GM18868 (cell line): Measurements from ENCODE around the gene ZBED3.
"Not testable (repeated sequence)": the region's sequence is repeated elsewhere in the genome, so short reads cannot be mapped to it uniquely, and the experiment has no call there.

Source experiments
- ATAC-seq: cut with Tn5 transposase; IDR thresholded peaks from one replicate; pipeline ENCODE4 v1.9.1; 2021; ENCODE audit warnings: mild to moderate bottlenecking, moderate library complexity; ENCODE audit not compliant: unreplicated experiment

The ZBED3 gene, protein sequence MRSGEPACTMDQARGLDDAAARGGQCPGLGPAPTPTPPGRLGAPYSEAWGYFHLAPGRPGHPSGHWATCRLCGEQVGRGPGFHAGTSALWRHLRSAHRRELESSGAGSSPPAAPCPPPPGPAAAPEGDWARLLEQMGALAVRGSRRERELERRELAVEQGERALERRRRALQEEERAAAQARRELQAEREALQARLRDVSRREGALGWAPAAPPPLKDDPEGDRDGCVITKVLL

DNA sequence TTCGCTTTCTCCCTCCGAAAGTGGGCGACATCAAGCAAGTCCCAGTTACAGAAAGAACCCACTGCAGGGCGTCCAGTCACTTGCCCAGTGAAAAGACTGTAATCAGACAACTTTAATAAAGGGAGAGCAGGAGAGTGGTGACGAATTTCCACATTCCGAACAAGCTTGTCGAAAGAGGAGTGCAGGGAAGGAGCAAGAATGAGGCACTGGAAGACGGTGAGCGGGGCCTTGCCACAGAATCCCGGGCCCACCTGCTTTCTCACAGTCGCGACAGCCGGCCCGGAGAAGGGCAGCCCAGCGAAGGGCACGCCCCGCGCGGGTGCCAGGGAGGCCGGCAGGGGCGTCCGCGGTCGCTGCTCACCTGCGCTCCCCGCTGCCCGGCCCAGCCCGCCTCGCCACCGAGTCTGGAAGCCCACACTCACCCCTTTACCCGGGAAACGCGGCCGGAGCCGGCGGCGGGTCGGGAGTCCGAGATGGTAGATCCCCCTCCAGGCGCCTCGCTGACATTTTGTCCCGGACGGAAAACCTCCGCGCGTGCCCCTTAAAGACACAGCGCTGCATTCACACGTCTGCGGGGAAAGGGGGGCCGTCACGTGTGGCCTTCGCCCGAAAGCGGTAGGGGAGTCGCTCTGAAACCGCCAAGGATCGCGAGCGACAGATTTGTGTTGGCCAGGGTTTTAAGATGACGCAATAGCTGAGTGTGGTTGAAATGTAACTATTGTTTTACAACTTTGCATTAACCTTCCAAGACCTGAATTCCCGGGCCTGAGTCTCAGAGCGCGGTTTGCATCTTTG lies at the start of gene ZBED3:
Gene ZBED3 (minus strand): TSS at position 597 of the 795 bp plus-strand sequence. CDS start 9,407 bp downstream, outside the sequence.
- peak; percentile 57 for ATAC-seq

DNA sequence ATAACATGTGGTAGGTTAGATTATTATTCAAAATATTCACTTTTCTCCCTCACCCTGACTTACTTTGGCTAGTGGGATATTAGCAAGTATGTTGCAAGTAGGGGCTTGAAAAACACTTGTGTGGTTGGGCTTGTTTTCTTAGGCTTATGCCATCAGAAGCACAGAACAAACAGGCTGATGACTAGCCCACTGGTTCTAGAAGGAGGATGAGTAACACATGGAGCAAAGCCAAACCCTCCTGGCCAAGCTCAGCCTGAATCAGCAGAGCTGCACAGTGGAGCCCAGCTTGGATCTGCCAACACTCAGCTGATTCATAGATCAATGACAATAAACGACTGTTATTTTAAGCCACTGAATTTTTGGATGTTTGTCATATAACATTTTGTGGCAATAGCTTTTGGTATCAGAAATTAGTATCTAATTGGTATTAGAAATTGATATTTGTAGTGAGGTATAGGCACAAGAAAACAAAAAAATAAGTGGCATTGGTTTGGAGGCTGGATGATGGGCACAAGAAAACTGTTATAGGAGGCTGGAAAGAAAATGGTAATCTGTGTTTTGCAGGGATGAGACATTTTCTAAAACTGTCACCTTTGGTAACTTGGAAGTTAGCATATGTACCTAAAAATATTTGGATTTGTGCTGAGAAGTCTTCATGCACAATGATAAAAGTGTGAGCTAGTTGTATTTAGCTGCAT lies 46.1 kb upstream of the ZBED3 start:
- ATAC-seq = no peak

DNA sequence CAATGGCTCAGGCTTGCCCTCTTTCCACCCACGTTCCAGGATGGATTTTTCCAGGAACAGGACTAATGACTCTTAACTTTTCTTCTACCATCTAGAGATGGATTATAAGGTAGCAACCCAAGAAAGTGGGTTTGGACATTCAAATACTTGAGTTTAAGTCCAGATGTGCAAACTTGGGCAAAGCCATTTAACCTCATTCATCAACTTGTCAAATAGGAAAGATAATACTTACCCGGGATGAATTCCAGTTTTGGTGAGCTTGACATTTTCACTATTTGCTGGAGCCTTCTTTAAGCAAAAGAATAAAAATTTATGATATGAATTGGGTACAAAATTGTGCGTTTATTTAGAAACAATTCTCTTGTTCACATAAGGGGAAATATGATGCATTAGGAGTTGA lies 44.3 kb upstream of the ZBED3 start:
- ATAC-seq = no peak

DNA sequence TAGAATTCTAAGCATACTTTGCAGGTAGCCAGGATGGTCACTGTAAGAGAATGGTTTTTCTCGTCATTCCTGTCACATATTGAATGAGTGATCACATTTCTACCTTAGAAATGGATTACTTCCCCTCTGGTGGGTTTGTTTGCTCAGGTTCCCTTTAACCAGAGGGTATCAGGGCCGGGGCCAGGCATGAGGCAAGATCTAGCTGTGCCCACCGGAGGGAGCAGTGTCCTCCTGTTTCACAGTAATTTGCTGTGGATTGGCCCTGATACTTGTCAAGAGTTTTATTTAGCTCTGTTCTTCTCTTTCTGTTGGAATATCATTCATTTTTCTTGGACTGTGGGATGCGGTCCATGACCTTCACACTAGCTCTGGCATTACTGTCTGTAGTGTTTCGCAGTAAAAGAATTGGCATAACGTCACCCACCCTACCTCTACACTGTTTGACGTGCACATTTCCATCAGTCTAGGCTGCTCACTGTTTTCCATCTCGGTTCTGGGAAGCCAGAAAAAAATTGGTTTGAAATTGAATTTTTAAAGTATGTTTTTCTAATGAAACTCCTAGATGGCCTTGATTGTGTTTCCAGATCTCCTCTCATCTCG lies 42.4 kb upstream of the ZBED3 start:
- no peak for ATAC-seq

DNA sequence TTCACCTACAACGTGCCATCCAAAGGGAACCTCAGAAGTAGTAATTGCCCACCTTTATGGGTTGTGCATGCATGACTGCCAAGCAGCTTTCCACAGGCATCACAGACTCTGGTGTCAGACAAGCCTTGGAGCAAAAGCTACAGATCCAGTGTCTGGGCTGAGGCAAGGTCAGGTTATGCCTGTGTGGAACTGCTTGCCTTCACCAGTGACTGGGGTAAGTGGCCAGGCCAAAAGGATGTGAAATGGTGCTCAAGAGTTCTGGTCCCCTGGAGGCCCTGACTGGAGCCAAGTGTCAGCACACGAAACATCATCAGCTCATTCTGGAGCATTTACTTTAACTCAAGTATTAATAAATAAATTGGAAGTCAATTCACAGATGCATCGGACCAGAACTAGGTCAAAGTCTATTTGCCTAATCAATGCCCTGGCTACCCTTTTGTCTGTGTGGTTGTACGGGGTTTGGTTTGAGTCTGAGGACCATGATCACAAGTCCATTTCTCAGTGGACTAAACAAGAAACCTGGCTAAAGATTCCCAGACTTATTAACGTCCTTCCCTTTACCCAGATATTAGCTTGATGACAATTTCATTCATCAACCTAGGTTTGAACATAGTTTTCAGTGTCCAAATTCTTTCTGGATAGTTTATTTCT lies 41.5 kb upstream of the ZBED3 start:
- ATAC-seq = no peak

DNA sequence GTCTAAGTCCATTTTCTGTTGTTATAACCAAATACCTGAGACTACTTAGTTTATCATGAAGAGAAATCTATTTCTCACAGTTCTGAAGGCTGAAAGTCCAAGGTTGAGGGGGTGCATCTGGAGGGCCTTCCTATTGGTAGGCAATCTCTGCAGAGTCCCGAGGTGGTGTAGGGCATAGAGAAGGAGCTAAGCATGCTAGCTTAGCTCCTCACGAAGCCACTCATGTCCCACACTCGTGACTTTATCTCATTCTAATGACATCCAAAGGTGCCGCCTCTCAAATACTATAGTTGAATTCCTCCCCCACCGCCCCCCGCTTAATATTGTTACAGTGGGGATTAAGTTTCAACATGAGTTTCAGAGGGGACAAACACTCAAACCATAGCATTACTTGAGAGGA lies 36.0 kb upstream of the ZBED3 start:
- ATAC-seq = no peak

DNA sequence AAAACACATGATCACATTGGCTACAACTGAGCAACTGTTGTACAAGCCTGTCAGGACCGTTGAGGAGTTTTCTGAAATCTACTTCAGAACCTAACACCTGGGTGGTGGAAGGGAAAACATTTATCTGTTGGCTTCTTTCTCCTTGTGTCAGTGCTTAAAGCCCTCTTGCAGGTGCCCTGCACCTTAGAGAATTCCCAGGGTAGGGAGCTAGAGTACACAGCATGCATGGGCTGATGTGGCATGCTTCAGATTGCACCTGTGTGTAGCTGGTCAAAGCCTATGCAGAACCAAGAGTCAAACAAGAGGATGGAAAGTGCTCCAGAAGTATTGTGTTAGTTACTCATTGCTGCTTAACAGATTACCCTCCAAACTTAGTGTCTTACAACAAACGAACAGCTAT lies 33.6 kb upstream of the ZBED3 start:
- ATAC-seq = no peak

DNA sequence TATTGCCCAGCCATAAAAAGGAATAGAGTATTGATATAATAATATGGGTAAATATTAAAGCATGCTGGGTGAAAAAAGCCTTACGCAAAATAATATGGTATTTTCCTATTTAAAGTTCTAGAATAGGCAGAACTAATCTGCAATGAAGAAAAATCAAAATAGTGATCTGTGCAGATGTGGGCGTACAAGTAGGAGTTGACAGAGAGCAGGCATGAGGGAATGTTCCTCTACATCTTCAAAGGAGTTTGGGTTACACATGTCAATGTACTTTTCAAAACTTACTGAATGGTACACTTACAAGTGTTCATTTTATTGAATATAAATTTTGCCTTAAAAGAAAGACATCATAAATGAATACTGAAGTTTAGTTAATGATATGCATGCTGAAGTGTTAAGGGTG lies 33.0 kb upstream of the ZBED3 start:
- ATAC-seq = no peak

DNA sequence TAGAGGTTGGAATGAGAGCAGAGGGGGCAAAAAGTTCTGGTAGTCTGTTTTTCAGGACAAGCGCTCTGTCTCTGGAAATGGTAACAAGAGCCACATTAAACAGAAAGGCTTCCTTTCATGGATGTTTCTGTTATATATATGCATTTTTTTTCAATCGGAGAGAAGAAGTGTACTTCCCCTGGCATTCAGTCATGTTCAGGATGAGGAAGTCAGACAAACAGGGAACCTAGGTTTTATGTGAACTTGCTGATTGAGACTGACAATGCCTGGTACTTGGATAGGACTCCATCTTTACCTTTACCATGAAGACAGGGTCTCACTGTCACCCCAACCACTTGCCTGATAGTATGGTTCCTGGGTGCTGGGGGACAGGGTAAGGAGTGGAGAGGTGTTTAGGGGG lies 30.1 kb upstream of the ZBED3 start:
- ATAC-seq = no peak

DNA sequence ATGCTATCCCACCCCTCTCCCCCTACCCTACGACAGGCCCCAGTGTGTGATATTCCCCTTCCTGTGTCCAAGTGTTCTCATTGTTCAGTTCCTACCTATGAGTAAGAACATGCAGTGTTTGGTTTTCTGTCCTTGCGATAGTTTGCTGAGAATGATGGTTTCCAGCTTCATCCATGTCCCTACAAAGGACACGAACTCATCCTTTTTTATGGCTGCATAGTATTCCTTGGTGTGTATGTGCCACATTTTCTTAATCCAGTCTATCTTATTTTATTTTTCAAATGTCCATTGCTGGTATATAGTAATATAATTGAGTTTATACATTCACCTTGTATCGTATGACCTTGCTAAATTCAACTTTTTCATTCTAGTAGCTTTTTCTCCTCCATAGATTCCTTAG lies 19.9 kb upstream of the ZBED3 start:
- ATAC-seq = not testable (repeated sequence)

DNA sequence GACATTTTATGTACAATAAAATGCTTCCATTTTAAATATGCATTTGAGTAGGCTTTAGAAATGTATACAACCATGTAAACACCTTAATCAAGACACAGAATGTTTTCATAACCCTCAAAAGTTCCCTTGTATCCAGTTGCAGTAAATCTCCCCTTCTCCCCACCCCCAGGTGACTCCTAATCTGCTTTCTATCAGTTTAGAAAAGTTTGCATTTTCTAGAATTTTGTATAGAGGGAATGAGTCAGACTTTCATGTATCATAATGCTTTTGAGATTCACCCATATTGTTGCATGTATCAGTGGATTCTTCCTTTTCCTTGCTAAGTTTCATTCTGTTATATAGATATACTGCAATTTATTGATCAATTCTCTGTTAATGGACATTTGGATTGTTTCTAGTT lies 17.7 kb upstream of the ZBED3 start:
- no peak for ATAC-seq

DNA sequence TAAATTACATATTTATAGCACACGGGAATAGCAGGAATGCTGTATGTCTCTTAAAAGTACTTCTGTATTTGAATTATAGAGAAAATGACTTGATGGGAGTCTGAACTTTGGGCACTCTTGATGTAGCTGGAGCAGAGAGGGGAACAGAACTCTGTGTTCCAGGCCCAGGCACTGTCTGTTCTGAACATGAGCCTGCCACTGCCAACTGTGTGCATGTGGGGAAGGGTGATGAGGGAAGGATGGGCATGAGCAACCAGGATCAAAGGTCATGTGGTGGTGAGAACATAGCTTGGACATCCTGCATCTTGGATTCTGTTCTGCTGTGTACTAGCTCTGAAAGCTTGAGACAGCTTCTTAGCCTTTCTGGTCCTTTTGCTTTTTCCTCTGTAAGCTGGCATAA lies 16.4 kb upstream of the ZBED3 start:
- ATAC-seq = no peak

DNA sequence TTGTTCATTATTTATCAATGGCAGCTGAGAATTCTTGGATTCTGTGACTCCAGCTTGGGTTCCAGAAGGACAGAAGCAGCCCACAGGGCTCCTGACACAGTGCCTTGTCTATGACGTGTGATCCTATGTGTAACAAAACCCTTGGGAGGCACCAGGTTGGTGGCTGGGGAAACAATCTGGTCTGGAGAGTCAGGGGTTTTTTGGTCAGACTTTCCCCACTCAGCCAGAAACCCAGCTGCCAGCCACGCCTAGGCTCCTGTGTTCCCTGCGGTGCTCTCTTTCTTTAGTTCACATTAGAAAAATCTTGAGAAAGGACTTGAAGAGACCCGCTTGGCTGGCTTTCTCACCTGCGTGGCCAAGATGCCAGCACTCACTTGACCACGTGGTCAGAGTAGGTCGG lies 15.5 kb upstream of the ZBED3 start:
- peak; percentile 51 for ATAC-seq

DNA sequence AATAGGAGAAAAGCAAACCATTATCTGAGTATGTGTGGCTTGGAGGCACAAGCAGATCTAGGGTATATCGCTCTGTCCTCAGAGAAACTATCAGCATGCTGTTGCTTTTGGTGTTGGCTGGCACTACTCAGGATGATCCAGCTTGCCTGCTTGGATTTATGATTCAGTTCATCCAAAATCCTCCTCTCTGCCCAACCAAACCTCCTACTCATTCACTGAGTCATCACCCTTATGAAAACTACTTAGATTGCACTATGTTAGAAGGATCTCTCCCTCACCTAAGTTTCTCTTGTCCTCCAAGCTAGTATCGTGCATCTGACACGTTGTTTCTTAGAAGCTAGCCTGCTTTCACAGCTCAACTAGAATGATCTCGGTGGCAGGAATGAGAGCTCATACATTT lies 14.2 kb upstream of the ZBED3 start:
- no peak for ATAC-seq

DNA sequence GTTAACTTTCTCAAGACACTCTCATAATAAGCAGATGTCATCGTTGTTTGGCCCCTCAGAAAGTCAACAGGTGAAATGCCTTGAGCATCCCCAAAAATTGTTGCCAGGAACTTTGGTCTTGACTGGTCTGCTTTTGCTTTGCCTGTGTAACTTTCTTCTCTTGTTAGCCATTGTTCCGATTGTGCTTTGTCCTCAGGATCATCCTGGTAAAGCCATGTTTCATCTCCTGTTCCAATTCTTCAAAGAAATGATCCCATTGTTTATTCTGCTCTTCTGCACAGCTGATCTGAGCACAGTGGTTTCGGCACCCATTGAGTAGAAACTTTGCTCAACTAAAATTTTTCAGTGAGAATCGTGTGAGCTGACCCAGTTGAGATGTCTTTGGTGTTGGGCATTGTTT lies 8.1 kb upstream of the ZBED3 start:
- ATAC-seq = no peak

DNA sequence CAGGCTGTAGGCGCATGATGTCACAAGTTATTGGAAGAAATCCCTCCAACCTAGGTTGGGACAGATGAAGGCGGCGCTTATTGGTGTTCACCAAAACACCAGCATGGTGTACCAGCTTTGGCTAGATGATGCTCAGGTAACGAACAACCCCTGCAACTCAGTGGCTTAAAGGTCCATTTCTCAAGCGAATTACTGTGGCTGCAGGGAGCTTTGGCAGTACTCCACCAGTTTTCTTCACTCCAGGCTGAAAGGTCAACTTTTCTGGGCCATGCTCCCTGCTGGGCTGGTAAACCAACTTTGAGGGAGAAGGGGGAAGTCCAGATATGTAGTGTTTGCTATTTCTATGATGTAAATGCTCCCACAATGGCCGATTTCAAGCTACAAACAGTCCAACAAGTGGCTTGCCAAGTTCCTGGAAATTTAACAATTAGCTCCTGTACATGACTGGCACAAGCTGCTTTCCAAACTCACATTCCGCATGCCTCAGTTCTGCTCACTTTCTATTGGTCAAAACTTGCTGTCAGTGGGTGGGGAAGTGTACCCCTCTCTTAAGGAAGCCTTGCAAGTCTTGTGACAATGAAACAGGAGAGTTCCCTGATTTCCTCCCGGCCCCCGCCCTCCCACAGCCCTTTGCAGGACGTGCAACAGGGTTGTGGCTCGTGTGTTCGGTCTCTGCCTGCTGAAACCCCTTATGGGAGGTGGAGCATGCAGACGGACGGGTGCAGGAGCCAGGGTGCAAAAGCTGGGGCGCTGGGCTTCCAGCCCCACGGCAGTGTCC lies 588 bp upstream of the ZBED3 start:
- no peak for ATAC-seq

DNA sequence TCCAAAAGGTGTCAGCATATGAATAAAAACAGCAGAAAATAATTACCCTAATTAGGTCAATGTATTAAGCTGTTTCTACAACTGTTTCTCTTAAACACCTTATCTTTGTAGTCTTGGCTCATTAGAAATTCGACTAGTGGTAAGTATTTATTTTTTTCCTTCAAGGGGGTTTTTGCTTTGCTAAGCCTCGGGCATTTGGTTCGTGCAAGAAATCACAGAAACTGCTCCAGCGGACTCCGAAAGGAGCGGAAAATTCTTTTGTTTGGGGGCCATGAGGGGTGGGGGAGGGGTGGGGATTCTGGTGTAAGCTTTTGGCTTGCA lies 757 bp downstream of the ZBED3 start:
- no peak for ATAC-seq

DNA sequence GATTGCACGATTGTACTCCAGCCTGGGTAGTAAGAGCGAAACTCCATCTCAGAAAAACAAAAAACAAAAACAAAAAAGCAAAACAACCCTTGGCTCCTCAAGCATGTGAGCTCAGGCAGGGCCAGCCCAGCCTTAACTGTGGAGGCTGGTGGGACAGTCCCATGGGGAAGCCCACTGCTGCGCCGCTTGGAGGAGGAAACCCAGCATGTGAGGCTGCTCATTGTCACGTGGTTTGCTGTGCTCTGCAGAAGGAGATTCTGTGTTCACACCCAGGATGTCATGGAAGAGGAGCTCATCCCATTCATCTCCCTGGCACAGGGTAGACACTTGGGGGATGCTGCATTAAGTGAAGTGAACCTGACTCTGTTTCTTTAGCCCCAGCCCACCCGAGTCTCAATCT lies 4.0 kb downstream of the ZBED3 start:
- ATAC-seq = peak; percentile 42

DNA sequence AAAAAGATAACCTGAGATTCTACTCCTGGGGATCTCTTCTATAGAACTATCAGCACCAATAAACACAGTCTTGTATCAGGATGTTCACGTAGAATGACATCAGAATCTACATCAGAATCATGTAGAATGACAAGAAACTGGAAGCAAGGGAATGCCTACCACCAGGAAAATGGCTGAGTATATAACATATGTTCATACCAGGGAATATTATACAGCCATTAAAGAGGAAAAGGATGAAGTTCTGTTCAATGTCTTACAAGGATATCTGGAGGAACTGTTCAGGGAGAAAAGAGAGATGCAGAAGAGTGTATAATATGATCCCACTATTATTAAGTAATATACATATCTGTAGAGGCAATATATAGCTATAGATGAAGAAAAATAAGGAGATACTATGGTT lies 4.8 kb downstream of the ZBED3 start:
- ATAC-seq = no peak

DNA sequence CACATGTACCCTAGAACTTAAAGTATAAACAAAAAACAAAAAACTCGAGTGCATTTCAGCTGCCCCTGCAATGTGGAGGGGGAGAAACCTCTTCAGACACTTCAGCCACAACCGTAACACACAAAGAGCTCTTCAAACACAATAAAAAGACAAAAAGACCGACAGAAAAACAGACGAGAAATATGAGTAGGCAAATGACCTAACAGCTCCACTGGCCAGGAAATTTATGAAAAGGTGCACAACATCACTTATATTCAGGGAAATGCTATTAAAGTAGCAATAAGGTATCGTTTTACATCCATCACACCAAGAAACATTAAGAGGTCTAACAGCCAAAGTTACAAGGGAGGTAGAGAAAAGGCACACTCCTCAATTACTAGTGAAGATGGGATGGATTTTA lies 6.2 kb downstream of the ZBED3 start:
- no peak for ATAC-seq

DNA sequence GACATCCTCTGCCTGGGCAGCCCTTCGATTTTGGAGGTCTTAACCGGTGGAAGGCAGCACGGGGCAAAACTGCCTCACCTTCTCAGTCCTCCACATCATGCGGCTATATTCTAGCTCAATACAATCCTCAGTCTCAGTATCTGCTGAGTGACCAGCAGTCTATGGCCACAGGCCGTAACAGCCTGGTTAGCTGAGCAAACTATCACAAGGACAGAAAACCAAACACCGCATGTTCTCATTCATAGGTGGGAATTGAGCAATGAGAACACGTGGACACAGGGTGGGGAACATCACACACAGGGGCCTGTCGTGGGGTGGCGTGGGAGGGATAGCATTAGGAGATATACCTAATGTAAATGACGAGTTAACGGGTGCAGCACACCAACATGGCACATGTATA lies 6.6 kb downstream of the ZBED3 start:
- ATAC-seq = not testable (repeated sequence)
